Keratinocyte (primary cell): Measurements from ENCODE around the gene ASTL. TPM values are rescaled to one million over a fixed set of nuclear protein-coding genes. Genes with fewer than 3 reads are reported as not detected.

Experiments used
- DNase-seq: peaks from one replicate; pipeline ENCODE4 v3.0.0-alpha.2; 2011; ENCODE audit warnings: low read depth, missing footprints, low spot score
- FAIRE-seq: peaks from 2 replicates; lab custom pipeline; 2011; peaks lifted over from hg19 to GRCh38; lab: Jason Lieb, UNC
- H2AFZ ChIP-seq: 2 replicates; pipeline ENCODE4 v1.6.0; 2012; ENCODE audit warnings: low read length, control low read depth, inconsistent platforms; ENCODE audit not compliant: control insufficient read depth
- H3K27ac ChIP-seq: 2 replicates; pipeline ENCODE4 v1.5.1; 2011; ENCODE audit warnings: low read length; ENCODE audit not compliant: control insufficient read depth, insufficient read depth
- H3K27me3 ChIP-seq: 3 replicates; pipeline ENCODE4 v1.6.0; 2011; ENCODE audit warnings: low read length; ENCODE audit not compliant: control insufficient read depth, insufficient read depth; ENCODE audit errors: extremely low read depth
- H3K36me3 ChIP-seq, 2 experiments: 2 replicates in 1 of 2; 3 replicates in 1 of 2; pipeline ENCODE4 v1.5.1; 2011; ENCODE audit warnings: low read length in 2 of 2, mild to moderate bottlenecking in 1 of 2; ENCODE audit not compliant: control insufficient read depth in 2 of 2, insufficient read depth in 2 of 2; ENCODE audit errors: extremely low read depth in 1 of 2
- H3K4me1 ChIP-seq: 3 replicates; pipeline ENCODE4 v1.5.1; 2011; ENCODE audit warnings: low read length; ENCODE audit not compliant: control insufficient read depth, insufficient read depth; ENCODE audit errors: extremely low read depth
- H3K4me2 ChIP-seq: 3 replicates; pipeline ENCODE4 v1.6.0; 2011; ENCODE audit warnings: low read depth, low read length; ENCODE audit not compliant: control insufficient read depth, insufficient read depth; ENCODE audit errors: extremely low read depth
- H3K4me3 ChIP-seq, 3 experiments: fragments of 200-600 bp in 1 of 3; sonication (generic) in 1 of 3; 2 replicates in 2 of 3; 3 replicates in 1 of 3; pipeline ENCODE4 v1.5.1; 2011 to 2016; ENCODE audit warnings: low read length in 3 of 3, mild to moderate bottlenecking in 3 of 3, control low read depth in 2 of 3, inconsistent platforms in 1 of 3, low read depth in 1 of 3, mixed read lengths in 1 of 3, mixed run types in 1 of 3, moderate library complexity in 1 of 3; ENCODE audit not compliant: control insufficient read depth in 2 of 3, insufficient read depth in 2 of 3; ENCODE audit errors: extremely low read depth in 1 of 3
- H3K79me2 ChIP-seq: 2 replicates; pipeline ENCODE4 v1.6.0; 2012; ENCODE audit warnings: low read length; ENCODE audit not compliant: control insufficient read depth, insufficient read depth
- H3K9ac ChIP-seq: 3 replicates; pipeline ENCODE4 v1.6.0; 2011; ENCODE audit warnings: low read length; ENCODE audit not compliant: control insufficient read depth, insufficient read depth; ENCODE audit errors: extremely low read depth
- H3K9me1 ChIP-seq: 3 replicates; pipeline ENCODE4 v1.6.0; 2011; ENCODE audit warnings: low read length; ENCODE audit not compliant: control insufficient read depth, insufficient read depth; ENCODE audit errors: extremely low read depth
- H3K9me3 ChIP-seq: 2 replicates; pipeline ENCODE4 v1.5.1; 2012; ENCODE audit warnings: low read depth, low read length; ENCODE audit not compliant: control insufficient read depth
- H4K20me1 ChIP-seq: 3 replicates; pipeline ENCODE4 v1.6.0; 2011; ENCODE audit warnings: low read length; ENCODE audit not compliant: control insufficient read depth, insufficient read depth; ENCODE audit errors: extremely low read depth
- EZH2 ChIP-seq: IDR thresholded peaks from one replicate; pipeline ENCODE4 v1.6.1; 2012; ENCODE audit warnings: inconsistent platforms, mild to moderate bottlenecking, low read length, moderate library complexity
- dilution Hi-C: fragments of 300-500 bp; cut with MboI; formaldehyde crosslinking; loops from one replicate; pipeline ENCODE4 v1.7.0; 2020; ENCODE audit warnings: low sequenced_read_pairs; ENCODE audit not compliant: extremely low pct_ligation_motif_present
- polyA plus RNA-seq, 5 experiments: library from polyadenylated mRNA; depleted of rRNA in 3 of 5; stranded (reverse) in 3 of 5; stranded (forward) in 1 of 5; unstranded in 1 of 5; fragments of >200 nt; gene quantifications; 1 replicate in 1 of 5; 2 replicates in 3 of 5; 3 replicates in 1 of 5; pipeline versions ENCODE4 v1.2.1 to v1.2.3, GENCODE V29; 2011 to 2012; ENCODE audit warnings: missing spikeins in 2 of 5, low read depth in 1 of 5, low replicate concordance in 1 of 5
- TF ChIP-seq, protein P1 (sequence below), 3 experiments: IDR thresholded peaks in 1 of 3; conservative IDR thresholded peaks in 1 of 3; optimal IDR thresholded peaks in 1 of 3; 2 replicates in 2 of 3; 3 replicates in 1 of 3; pipeline versions ENCODE3 to v1.5.1; 2011; ENCODE audit warnings: low read length in 3 of 3, mild to moderate bottlenecking in 3 of 3, moderate library complexity in 2 of 3, control low read depth in 1 of 3, inconsistent platforms in 1 of 3; ENCODE audit not compliant: insufficient read depth in 2 of 3; ENCODE audit errors: extremely low read depth in 1 of 3

Gene ASTL
- polyA plus RNA-seq, 1 donor (not counting 4 experiments of a cell fraction or from before 2014, with no cell fraction given) = not detected

DNA sequence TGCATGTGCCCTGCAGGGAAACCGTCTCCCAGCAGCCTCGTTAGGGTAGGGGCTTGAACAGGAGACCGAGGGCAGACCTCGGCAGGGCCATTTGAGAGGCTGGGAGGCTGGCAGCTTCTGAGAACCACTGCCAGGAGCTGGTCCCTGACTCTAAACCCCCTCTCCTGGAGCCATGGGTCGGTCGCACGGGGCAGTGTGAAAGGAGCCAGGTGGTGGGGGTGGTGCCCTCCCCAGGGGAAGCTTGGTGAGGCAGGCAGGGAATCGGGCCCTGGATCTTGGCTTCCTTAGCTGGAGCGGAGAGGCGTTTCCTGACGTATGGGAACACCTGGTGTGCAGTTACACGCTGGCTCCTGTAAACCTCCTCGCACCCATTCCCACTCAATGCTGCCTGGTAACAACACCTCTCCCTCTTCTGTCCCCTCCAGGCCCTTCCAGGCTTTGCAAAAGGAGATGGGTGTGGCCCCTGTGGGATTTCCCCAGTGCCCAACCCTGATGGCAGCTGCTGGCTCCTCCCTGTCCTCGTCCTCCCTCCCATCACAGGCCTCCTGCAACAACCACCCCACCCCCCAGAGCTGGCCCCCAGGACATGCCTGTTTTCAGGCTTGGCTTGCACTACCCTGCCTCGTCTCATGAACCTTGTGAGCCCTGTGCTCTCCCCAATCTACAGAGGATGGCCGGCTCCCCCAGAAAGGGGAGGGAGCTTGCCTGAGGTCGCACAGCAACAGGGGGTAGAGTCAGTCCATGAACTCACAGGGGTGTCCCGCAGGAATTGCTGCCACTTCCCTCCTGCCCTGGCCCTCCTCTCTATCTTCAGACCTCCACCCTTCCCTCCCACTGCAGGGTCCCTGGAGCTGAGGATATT is 46.4 kb downstream of the ASTL start:
- peak overlapping the region; percentile 37 for H3K4me2 ChIP-seq
- peak overlapping the region; percentile 68 for H2AFZ ChIP-seq
- no peaks in the 10 kb centered on the region for H4K20me1 ChIP-seq
- H3K79me2 ChIP-seq = no peaks in the 10 kb centered on the region
- H3K9me1 ChIP-seq = no peaks in the 10 kb centered on the region
- no peak overlapping the region for H3K27ac ChIP-seq
- H3K27me3 ChIP-seq = peaks cover 17% of the 10 kb centered on the region
- FAIRE-seq = no peak
- H3K9me3 ChIP-seq = no peaks in the 10 kb centered on the region
- no peaks in the 10 kb centered on the region for H3K36me3 ChIP-seq
- no peak for DNase-seq
- peaks cover 8% of the 10 kb centered on the region for H3K4me1 ChIP-seq
- dilution Hi-C loops = no loop called here
- no peak overlapping the region for H3K4me3 ChIP-seq
- H3K9ac ChIP-seq = no peak overlapping the region
- TF ChIP-seq, protein P1, sequence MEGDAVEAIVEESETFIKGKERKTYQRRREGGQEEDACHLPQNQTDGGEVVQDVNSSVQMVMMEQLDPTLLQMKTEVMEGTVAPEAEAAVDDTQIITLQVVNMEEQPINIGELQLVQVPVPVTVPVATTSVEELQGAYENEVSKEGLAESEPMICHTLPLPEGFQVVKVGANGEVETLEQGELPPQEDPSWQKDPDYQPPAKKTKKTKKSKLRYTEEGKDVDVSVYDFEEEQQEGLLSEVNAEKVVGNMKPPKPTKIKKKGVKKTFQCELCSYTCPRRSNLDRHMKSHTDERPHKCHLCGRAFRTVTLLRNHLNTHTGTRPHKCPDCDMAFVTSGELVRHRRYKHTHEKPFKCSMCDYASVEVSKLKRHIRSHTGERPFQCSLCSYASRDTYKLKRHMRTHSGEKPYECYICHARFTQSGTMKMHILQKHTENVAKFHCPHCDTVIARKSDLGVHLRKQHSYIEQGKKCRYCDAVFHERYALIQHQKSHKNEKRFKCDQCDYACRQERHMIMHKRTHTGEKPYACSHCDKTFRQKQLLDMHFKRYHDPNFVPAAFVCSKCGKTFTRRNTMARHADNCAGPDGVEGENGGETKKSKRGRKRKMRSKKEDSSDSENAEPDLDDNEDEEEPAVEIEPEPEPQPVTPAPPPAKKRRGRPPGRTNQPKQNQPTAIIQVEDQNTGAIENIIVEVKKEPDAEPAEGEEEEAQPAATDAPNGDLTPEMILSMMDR (optimal IDR thresholded peaks at IDR 0.05 in 1 of 3, IDR thresholded peaks at IDR 0.05 in 1 of 3, conservative IDR thresholded peaks at IDR 0.05 in 1 of 3; ENCODE audit: extremely low read depth in 1 of 3, insufficient read depth in 2 of 3, low read length in 3 of 3) = peak; percentile 12 to 26 (median 16)
- no peak for TF ChIP-seq EZH2

DNA sequence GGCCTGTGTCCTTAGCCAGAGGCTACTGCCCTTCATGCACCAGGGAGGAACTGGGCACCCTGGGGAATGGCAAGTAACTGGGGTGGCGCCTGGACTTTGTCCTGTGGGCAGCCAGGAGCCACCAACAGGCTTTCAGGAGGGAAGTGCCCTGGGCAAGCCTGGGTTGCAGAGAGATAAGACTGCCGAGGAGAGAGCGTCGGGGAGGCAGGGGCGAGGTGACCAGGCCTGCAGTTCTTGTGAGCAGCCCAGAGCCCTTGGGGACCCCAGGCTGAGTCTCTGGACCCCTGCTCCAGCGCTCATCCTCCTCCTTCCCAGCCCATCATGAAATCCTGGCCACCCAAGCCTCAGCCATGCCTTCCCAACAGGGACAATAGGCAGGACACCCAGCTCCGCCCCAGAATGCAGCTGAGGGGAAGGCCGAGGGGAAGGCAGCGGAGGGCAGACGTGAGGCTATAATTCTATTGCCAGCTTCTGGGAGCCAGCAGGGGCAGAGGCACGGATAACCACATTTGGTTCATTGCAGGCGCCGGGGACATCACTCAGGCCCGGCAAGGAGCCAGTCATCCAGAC is 47.1 kb downstream of the ASTL start:
- peaks cover 17% of the 10 kb centered on the region for H3K27me3 ChIP-seq
- DNase-seq (no peak), FAIRE-seq (no peak)
- no peaks in the 10 kb centered on the region for H3K9me3 ChIP-seq
- H2AFZ ChIP-seq = peak overlapping the region; percentile 68
- no peaks in the 10 kb centered on the region for H3K79me2 ChIP-seq
- no peaks in the 10 kb centered on the region for H3K9me1 ChIP-seq
- H3K9ac ChIP-seq = no peak overlapping the region
- H4K20me1 ChIP-seq = no peaks in the 10 kb centered on the region
- no peak overlapping the region for H3K4me3 ChIP-seq
- no peaks in the 10 kb centered on the region for H3K36me3 ChIP-seq
- TF ChIP-seq, protein P1 (optimal IDR thresholded peaks at IDR 0.05 in 1 of 3, IDR thresholded peaks at IDR 0.05 in 1 of 3, conservative IDR thresholded peaks at IDR 0.05 in 1 of 3; ENCODE audit: extremely low read depth in 1 of 3, insufficient read depth in 2 of 3, low read length in 3 of 3) = no peak
- H3K4me1 ChIP-seq = peaks cover 8% of the 10 kb centered on the region
- H3K4me2 ChIP-seq = peak overlapping the region; percentile 37
- no peak overlapping the region for H3K27ac ChIP-seq
- dilution Hi-C loops = no loop called here
